Neural cell (in vitro differentiated cells): ENCODE data around the gene IL31RA. TPM values are rescaled to one million over a fixed set of nuclear protein-coding genes. Genes with fewer than 3 reads are reported as not detected.

Source experiments
- H2AFZ ChIP-seq: fragments of 200-600, 300-800 bp; sonication (generic), shearing (Covaris generic); 2 replicates; pipeline ENCODE4 v1.6.0; 2014; ENCODE audit warnings: low read depth, mild to moderate bottlenecking, antibody characterized with exemption, low read length, moderate library complexity
- H3F3A ChIP-seq: fragments of 200-600 bp; shearing (Covaris generic); 2 replicates; pipeline ENCODE4 v1.6.1; 2016; ENCODE audit warnings: mild to moderate bottlenecking, moderate library complexity, mixed read lengths, antibody characterized with exemption, low read length; ENCODE audit not compliant: insufficient read depth, poor library complexity, severe bottlenecking
- H3K27ac ChIP-seq: fragments of 200-600, 300-800 bp; sonication (generic), shearing (Covaris generic); 2 replicates; pipeline ENCODE4 v1.5.1; 2014; ENCODE audit warnings: mild to moderate bottlenecking, low read length, moderate library complexity
- H3K27me3 ChIP-seq: fragments of 300-800, 200-600 bp; sonication (generic), shearing (Covaris generic); 2 replicates; pipeline ENCODE4 v1.6.0; 2014; ENCODE audit warnings: mild to moderate bottlenecking, low read depth, low read length, moderate library complexity; ENCODE audit not compliant: insufficient read depth
- H3K36me3 ChIP-seq: fragments of 300-800, 200-600 bp; sonication (generic), shearing (Covaris generic); 2 replicates; pipeline ENCODE4 v1.5.1; 2014; ENCODE audit warnings: mild to moderate bottlenecking, antibody characterized with exemption, low read length, moderate library complexity; ENCODE audit not compliant: insufficient read depth
- H3K4me2 ChIP-seq: fragments of 300-800, 200-600 bp; sonication (generic), shearing (Covaris generic); 2 replicates; pipeline ENCODE4 v1.6.0; 2014; ENCODE audit warnings: mild to moderate bottlenecking, low read length
- H3K4me3 ChIP-seq: fragments of 300-800, 200-600 bp; sonication (generic), shearing (Covaris generic); 2 replicates; pipeline ENCODE4 v1.5.1; 2014; ENCODE audit warnings: mild to moderate bottlenecking, low read length, moderate library complexity
- H3K79me2 ChIP-seq: fragments of 200-600 bp; shearing (Covaris generic); replicated peaks from 2 replicates; pipeline ENCODE4 v1.6.0; 2014; ENCODE audit warnings: mild to moderate bottlenecking, low read length, moderate library complexity; ENCODE audit not compliant: insufficient read depth
- H3K9ac ChIP-seq: fragments of 300-800, 200-600 bp; sonication (generic), shearing (Covaris generic); 2 replicates; pipeline ENCODE4 v1.6.1; 2016; ENCODE audit warnings: mild to moderate bottlenecking, low read length, mixed read lengths
- H3K9me2 ChIP-seq: fragments of 200-600 bp; shearing (Covaris generic); 2 replicates; pipeline ENCODE4 v1.6.1; 2016; ENCODE audit warnings: mild to moderate bottlenecking, low read length, mixed read lengths; ENCODE audit not compliant: insufficient read depth
- H3K9me3 ChIP-seq: fragments of 200-600, 300-800 bp; sonication (generic), shearing (Covaris generic); 2 replicates; pipeline ENCODE4 v1.6.1; 2016; ENCODE audit warnings: mild to moderate bottlenecking, mixed run types, low read length, moderate library complexity, mixed read lengths
- H4K20me1 ChIP-seq: fragments of 200-600 bp; shearing (Covaris generic); 2 replicates; pipeline ENCODE4 v1.6.1; 2016; ENCODE audit warnings: mild to moderate bottlenecking, mixed run types; ENCODE audit not compliant: insufficient read depth
- EP300 ChIP-seq: fragments of 450-650 bp; conservative IDR thresholded peaks from 2 replicates; pipeline ENCODE4 v1.6.1; 2014; ENCODE audit warnings: antibody characterized with exemption, mild to moderate bottlenecking, moderate library complexity; ENCODE audit not compliant: poor library complexity, severe bottlenecking
- EZH2 ChIP-seq: fragments of 200-600, 300-800 bp; shearing (Covaris generic), sonication (generic); IDR thresholded peaks from 2 replicates; pipeline ENCODE4 v1.6.1; 2014; ENCODE audit warnings: antibody characterized with exemption, low read length, borderline replicate concordance, mild to moderate bottlenecking; ENCODE audit not compliant: insufficient read depth, poor library complexity, severe bottlenecking
- MXI1 ChIP-seq: fragments of 450-650 bp; conservative IDR thresholded peaks from 2 replicates; pipeline ENCODE4 v1.6.1; 2014; ENCODE audit warnings: antibody characterized with exemption, mild to moderate bottlenecking; ENCODE audit not compliant: poor library complexity, severe bottlenecking
- POLR2AphosphoS5 ChIP-seq: IDR thresholded peaks from 2 replicates; pipeline ENCODE4 v1.6.1; 2012
- RAD21 ChIP-seq: fragments of 450-650 bp; conservative IDR thresholded peaks from 2 replicates; pipeline ENCODE4 v1.6.1; 2014; ENCODE audit warnings: antibody characterized with exemption, mild to moderate bottlenecking, moderate library complexity
- SMC3 ChIP-seq: fragments of 450-650 bp; conservative IDR thresholded peaks from 2 replicates; pipeline ENCODE4 v1.6.1; 2014; ENCODE audit warnings: antibody characterized with exemption, mild to moderate bottlenecking, moderate library complexity; ENCODE audit not compliant: poor library complexity
- TAF1 ChIP-seq: IDR thresholded peaks from 2 replicates; pipeline ENCODE4 v1.6.1; 2012; ENCODE audit warnings: low read depth
- polyA plus RNA-seq: library from polyadenylated mRNA; depleted of rRNA; stranded (reverse); fragments of >200 nt; gene quantifications from 2 replicates; pipeline ENCODE4 v1.2.3, GENCODE V29; 2014
- TF ChIP-seq, protein P1 (sequence below): IDR thresholded peaks from 2 replicates; pipeline ENCODE4 v1.6.1; 2012; ENCODE audit warnings: borderline replicate concordance
- TF ChIP-seq, protein P2 (sequence below): fragments of 450-650 bp; IDR thresholded peaks from 2 replicates; pipeline ENCODE4 v1.5.1; 2014; ENCODE audit warnings: antibody characterized with exemption, mild to moderate bottlenecking, moderate library complexity; ENCODE audit not compliant: poor library complexity, severe bottlenecking

The IL31RA gene
- polyA plus RNA-seq, 1 donor from 2014 or later = not detected

DNA sequence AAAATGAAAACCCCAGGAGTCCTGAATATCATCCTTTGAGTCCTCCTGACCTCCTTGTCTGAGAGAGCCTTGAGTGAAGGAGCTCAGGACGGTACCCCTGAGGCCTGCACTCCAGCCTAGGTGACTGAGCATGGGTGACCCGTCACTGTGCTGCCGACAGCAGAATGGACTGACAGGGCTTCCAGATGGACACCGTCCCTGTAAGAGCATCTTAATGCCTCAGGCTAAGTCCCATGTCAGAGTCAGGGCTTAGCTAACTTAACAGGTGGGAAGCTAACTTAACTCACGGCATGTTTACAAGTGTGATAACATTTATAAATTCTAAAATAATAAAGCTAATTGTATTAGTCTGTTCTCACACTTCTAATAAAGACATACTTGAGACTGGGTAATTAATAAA, 75.3 kb downstream of the IL31RA start:
- no peak overlapping the region for H2AFZ ChIP-seq
- TF ChIP-seq, protein P1, sequence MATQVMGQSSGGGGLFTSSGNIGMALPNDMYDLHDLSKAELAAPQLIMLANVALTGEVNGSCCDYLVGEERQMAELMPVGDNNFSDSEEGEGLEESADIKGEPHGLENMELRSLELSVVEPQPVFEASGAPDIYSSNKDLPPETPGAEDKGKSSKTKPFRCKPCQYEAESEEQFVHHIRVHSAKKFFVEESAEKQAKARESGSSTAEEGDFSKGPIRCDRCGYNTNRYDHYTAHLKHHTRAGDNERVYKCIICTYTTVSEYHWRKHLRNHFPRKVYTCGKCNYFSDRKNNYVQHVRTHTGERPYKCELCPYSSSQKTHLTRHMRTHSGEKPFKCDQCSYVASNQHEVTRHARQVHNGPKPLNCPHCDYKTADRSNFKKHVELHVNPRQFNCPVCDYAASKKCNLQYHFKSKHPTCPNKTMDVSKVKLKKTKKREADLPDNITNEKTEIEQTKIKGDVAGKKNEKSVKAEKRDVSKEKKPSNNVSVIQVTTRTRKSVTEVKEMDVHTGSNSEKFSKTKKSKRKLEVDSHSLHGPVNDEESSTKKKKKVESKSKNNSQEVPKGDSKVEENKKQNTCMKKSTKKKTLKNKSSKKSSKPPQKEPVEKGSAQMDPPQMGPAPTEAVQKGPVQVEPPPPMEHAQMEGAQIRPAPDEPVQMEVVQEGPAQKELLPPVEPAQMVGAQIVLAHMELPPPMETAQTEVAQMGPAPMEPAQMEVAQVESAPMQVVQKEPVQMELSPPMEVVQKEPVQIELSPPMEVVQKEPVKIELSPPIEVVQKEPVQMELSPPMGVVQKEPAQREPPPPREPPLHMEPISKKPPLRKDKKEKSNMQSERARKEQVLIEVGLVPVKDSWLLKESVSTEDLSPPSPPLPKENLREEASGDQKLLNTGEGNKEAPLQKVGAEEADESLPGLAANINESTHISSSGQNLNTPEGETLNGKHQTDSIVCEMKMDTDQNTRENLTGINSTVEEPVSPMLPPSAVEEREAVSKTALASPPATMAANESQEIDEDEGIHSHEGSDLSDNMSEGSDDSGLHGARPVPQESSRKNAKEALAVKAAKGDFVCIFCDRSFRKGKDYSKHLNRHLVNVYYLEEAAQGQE = no peak
- H3K4me2 ChIP-seq = no peak overlapping the region
- H3K36me3 ChIP-seq = no peaks in the 10 kb centered on the region
- H4K20me1 ChIP-seq = no peaks in the 10 kb centered on the region
- H3K9ac ChIP-seq = no peak overlapping the region
- H3K27ac ChIP-seq = no peak overlapping the region
- no peaks in the 10 kb centered on the region for H3K79me2 ChIP-seq
- no peaks in the 10 kb centered on the region for H3K27me3 ChIP-seq
- H3K9me2 ChIP-seq = no peaks in the 10 kb centered on the region
- H3F3A ChIP-seq = no peaks in the 10 kb centered on the region
- no peak overlapping the region for H3K4me3 ChIP-seq
- no peaks in the 10 kb centered on the region for H3K9me3 ChIP-seq

DNA sequence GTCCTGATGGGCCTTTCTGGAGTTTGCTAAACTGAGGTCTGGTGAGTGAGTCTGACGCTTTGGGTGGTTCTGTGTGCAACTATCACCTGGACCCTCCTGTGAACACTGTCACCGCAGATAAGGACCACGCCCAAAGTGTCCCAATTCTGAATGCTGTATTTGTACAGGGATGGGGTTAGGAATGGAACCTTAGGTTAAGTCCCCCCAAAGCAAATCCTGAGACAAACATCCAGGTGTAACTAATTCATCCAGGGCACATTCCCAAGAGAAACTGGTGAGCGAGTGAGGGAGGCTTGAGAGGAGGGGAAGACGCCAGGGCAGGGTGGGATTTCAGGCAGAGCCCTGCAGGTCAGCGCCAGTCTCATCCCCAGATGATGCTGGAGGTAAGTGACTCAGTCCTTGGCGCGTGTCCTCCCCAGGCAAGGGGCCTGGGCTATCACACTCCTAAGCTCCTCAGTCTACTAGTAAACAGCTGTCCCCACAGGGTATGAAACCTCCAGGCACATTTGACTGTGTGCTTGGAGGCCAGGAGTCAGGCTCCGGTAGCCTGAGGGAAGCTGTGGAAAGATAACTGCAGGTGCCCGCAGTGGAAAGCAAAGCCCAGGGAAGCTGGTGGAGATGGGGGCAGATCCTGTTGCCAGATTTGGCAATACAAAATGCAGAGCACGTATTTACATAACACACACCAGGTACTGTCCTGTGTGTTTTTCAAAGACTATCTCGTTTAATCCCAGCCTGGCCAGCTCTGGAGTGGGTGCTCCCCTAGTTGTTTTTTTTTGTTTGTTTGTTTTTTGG, 76.9 kb downstream of the IL31RA start:
- Histone ChIP-seq H3K9ac (no peak overlapping the region), H3K4me3 (no peak overlapping the region), H3K9me3 (no peaks in the 10 kb centered on the region), H3F3A (no peaks in the 10 kb centered on the region), H3K9me2 (no peaks in the 10 kb centered on the region), H3K36me3 (no peaks in the 10 kb centered on the region), H4K20me1 (no peaks in the 10 kb centered on the region), H3K79me2 (no peaks in the 10 kb centered on the region), H2AFZ (no peak overlapping the region), H3K27me3 (no peaks in the 10 kb centered on the region), H3K4me2 (no peak overlapping the region), H3K27ac (no peak overlapping the region)
- no peak for TF ChIP-seq MXI1
- TF ChIP-seq, protein P1 = no peak
- TF ChIP-seq, protein P2, sequence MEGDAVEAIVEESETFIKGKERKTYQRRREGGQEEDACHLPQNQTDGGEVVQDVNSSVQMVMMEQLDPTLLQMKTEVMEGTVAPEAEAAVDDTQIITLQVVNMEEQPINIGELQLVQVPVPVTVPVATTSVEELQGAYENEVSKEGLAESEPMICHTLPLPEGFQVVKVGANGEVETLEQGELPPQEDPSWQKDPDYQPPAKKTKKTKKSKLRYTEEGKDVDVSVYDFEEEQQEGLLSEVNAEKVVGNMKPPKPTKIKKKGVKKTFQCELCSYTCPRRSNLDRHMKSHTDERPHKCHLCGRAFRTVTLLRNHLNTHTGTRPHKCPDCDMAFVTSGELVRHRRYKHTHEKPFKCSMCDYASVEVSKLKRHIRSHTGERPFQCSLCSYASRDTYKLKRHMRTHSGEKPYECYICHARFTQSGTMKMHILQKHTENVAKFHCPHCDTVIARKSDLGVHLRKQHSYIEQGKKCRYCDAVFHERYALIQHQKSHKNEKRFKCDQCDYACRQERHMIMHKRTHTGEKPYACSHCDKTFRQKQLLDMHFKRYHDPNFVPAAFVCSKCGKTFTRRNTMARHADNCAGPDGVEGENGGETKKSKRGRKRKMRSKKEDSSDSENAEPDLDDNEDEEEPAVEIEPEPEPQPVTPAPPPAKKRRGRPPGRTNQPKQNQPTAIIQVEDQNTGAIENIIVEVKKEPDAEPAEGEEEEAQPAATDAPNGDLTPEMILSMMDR = no peak
- TF ChIP-seq EZH2 = no peak
- no peak for TF ChIP-seq TAF1
- TF ChIP-seq POLR2AphosphoS5 = no peak
- TF ChIP-seq EP300 = no peak
- TF ChIP-seq SMC3 = no peak
- no peak for TF ChIP-seq RAD21
